GM11168 (cell line): ENCODE measurements around the gene PVR.
"Not testable (repeated sequence)": the region's sequence is repeated elsewhere in the genome, so short reads cannot be mapped to it uniquely, and the experiment has no call there.

Experiments
- in situ Hi-C: fragments of 300-500 bp; cut with MboI; formaldehyde crosslinking; loops from one replicate; pipeline ENCODE4 v1.12.0; 2022; ENCODE audit warnings: low sequenced_read_pairs; ENCODE audit not compliant: unreplicated experiment

PVR gene

GRCh38 chr19:44617110-44617880, 26.4 kb upstream of the PVR start:
- in situ Hi-C loops: no loop called here

- in situ Hi-C loops: no loop called here
These were observed 24.9 kb upstream of the PVR start for GRCh38 chr19:44618640-44619357.

DNA sequence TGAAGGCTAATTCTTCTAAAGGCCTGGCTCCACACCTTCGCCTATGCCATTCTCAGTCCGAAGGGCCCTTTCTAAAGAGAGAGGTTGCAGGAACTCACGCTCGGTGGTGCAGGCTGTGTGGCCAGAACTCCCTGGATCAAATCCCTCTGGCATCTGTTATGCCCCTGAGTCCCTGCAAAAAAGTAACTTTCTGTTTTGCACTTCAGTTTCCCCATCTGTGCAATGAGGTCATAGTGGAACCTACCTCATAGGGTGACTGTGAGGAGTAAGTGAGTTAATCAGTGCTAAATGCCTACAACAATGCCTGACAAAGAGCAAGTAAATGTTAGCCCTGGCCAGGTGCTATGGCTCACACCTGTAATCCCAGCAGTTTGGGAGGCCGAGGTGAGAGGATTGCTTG, 23.0 kb upstream of the PVR start:
- in situ Hi-C loops: no loop called here

DNA sequence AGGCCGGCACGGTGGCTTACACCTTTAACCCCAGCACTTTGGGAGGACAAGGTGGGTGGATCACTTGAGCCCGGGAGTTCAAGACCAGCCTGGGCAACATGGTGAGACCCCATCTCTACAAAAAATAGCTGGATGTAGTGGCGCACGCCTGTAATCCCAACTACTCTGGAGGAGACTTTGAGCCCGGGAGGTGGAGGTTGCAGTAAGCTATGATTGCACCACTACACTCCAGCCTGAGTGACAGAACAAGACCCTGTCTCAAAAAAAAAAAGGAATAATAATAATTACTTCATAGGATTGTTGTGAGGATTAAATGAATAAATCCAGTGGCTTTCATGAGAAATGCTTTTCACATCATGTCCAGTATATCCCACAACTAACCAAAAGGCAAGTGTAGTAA, 22.3 kb upstream of the PVR start:
- in situ Hi-C loops: no loop called here

DNA sequence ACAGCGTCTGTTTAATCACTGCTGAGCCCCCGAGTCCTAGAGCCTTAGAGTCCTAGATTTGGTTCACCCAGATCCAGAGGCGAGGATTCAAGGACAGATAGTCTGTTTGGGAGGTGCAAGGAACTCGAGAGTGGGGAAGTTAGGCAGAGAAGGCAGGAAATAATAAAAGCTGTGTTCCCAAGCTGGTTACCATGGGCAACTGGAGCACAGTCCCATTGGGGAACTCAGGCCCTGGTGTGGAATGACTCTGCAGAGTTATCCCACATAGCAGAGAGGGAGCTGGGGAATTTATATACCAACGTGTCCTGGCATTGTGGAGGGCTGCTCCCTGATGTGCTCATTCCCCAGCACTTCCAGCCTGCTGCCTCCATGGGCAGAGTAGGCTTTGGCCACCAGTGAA, 20.6 kb upstream of the PVR start:
- in situ Hi-C loops: no loop called here

GRCh38 chr19:44623626-44624025, 20.1 kb upstream of the PVR start:
- in situ Hi-C loops: no loop called here

DNA sequence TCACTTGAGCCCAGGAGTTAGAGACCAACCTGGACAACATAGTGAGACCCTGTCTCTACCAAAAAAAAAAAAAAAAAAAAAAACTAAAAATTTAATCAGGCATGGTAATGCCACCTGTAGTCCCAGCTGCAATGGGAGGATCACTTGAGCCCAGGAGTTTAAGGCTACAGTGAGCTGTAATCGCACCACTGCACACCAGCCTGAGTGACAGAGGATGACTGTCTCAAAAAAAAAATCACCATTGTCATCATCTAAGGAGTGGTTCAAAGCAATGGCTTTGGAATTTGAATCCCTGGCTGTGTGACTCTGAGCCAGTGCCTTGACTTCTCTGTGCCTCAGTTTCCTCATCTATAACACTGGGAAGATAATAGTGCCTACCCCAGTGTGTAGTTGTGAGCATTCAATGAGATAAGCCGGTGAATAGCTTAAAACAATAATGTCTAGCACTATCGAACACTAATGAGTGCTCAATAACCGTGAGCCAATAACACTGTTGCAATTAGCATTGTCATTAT, 18.8 kb upstream of the PVR start:
- in situ Hi-C loops: no loop called here

GRCh38 chr19:44625637-44626036, 18.1 kb upstream of the PVR start:
- in situ Hi-C loops: not testable (repeated sequence)

- in situ Hi-C loops: no loop called here
These were observed 17.6 kb upstream of the PVR start for GRCh38 chr19:44626048-44626624.

DNA sequence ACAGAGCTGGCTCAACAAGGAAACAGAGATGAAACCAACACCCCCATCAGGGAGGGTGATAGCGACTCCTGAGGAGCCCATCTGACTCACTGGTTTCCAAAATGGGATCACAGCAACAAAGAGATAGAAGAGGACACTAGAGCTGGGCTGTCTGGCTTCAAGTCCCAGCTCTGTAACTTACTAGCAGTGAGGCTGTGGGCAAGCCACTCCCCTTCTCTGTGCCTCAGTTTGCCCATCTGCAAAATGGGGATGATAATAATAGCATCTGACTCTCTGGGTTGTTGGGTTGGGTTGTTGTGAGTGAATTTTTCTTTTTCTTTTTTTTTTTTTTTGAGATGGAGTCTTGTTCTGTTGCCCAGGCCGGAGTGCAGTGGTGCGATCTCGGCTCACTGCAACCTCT, 16.1 kb upstream of the PVR start:
- in situ Hi-C loops: no loop called here

- in situ Hi-C loops: no loop called here
These were observed 14.9 kb upstream of the PVR start for GRCh38 chr19:44628793-44629192.

DNA sequence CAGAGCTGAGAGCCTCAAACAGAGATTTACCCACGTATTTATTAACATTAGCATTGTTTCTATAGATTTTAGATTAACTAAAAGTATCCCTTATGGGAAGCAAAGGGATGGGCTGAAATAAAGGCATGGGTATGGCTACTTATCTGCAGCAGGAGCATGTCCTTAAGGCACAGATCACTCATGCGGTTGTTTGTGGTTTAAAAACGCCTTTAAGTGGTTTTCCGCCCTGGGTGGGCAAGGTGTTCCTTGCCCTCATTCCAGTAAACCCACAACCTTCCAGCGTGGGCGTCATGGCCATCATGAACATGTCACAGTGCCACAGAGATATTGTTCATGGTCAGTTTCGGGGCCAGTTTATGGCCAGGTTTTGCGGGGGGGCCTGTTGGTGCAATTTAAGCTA, 12.1 kb upstream of the PVR start:
- in situ Hi-C loops: not testable (repeated sequence)

- in situ Hi-C loops: not testable (repeated sequence)
These were observed 9.7 kb upstream of the PVR start for GRCh38 chr19:44634058-44634457.

- in situ Hi-C loops: no loop called here
These were observed 8.9 kb upstream of the PVR start for GRCh38 chr19:44634785-44635184.

- in situ Hi-C loops: no loop called here
These were observed 7.9 kb upstream of the PVR start for GRCh38 chr19:44635581-44636438.

- in situ Hi-C loops: no loop called here
These were observed 7.0 kb upstream of the PVR start for GRCh38 chr19:44636439-44637389.

- in situ Hi-C loops: no loop called here
These were observed 6.3 kb upstream of the PVR start for GRCh38 chr19:44637390-44637764.

DNA sequence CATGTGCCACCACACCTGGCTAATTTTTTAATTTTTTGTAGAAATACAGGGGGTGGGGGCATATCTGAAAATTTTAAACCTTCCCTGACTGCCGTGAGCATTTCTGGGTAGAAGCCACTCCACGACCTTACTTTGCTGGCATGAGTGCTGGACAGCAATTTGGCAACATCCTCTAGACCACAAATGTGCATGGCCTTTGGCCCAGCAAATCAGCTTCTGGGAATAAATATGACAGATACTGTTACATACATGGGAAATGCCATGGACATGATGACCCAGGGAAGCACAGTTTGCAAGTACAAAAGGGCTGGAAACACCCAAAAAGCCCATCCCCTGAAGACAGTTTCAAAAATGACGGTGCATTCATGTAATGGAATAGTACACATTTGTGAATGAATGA, 3.2 kb upstream of the PVR start:
- in situ Hi-C loops: no loop called here

- in situ Hi-C loops: no loop called here
These were observed 2.0 kb upstream of the PVR start for GRCh38 chr19:44641501-44642265.
